CD4-positive, alpha-beta T cell treated with Interleukin-10 for 1 hour (primary cell): Measurements from ENCODE around the gene ACTG1.

Experiments used
- DNase-seq: peaks from one replicate; pipeline ENCODE4 v3.0.0-alpha.2; 2020

The ACTG1 gene

DNA sequence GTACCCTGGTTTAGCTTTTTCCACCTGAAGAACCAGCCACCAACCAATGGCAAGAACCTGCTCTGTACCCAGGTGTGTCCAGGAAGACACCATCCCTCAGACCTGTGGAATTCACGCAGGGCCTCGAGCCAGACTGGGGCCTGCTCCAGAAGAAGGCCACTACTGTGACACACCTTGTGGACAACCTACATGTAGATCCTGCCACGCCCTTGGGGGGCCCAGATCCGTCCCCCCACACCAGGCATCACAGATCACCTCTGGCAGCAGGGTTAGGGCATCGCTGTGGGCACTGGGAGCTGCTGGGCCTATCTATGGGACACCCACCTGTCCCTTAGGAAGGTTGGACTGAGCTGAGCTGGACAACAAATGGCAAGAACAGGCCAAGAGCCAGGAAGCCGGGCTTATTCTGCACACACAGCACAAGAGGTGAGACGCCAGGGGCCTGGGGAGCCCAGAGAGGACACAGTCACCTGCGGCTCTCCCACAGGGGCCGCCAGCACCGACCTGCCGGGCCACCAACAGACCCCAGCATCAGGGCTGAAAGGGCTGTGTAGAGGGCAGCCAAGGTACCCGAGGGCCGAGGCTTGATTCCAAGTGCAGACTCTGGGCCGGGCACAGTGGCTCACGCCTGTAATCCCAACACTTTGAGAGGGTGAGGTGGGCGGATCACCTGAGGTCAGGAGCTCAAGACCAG, 31.8 kb upstream of the ACTG1 start:
- DNase-seq = no peak

DNA sequence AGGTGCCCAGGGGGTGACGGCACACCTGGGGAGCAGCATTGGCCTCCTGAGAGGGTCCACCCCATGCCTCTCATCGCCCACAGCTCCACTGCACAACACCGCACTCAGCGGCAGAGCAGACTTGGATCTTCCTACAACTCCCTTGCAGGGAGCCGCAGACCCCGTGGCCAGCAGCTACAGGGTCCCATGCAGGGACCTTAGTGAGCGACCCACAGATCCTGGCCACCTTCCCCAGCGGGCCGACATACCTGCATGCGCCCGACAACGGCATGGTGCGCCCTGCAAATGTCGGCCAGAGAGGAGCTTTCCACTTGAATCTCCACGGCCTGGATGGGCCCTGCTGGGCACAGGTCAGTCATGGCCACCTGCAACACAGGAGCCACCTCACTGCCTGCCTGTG, 31.2 kb upstream of the ACTG1 start:
- no peak for DNase-seq

DNA sequence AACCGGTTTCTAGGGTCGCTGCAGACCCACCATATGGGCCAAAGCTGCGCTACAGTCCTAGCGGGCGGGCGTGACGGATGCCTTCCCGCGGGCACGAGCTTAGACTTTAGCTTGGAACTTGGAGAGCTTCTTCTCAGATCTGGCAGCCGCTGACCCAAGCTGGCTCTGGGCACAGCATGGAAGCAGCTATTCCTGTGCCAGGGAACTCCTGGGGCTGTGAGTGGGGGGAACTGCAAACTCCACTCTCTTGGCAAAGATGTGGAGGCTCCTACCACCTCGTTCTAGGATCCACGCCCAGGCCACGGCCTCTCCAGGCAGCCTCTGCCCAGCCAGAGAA, 30.7 kb upstream of the ACTG1 start:
- no peak for DNase-seq

DNA sequence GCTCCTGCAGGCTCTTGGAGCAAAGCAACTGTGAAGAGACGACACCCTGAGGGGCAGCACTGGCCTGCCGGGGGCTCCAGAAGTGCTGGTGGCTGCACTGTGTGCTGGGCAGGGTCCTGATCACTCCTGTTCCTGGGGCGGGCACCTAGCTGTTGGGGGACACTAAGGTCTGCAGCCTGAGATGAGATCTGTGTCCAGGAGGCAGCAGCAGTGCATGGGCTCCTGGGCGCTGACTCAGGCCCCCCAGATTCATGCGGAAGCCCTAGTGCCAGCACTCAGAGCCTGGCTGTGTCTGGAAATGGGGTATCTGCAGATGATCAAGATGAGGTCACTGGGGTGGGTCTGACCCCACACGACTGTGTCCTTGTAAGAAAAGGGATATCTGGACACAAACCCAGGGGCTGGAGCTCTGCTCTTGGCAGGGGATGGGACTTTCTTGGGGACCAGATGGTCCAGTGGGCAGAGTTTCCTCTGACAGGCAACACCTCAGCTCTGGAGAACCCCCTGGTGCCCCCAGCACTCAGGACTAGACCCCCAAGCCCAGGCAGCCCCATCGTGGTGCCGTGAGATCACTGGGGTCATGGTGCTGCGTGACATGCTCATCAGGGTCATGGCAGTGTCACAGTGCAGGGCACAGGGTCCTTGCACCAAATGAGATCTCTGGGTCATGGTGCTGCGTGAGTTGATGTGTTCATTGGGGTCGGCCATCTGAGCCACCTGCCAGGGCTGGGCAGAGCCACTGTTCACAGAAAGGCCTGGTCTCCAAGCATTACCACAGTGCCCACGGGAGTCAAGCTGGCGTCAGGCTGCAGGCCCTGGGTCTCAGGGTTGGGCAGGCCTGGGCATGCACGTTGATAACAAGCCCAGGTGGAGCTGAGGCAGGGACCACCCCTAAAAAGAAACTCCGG, 30.1 kb upstream of the ACTG1 start:
- no peak for DNase-seq

DNA sequence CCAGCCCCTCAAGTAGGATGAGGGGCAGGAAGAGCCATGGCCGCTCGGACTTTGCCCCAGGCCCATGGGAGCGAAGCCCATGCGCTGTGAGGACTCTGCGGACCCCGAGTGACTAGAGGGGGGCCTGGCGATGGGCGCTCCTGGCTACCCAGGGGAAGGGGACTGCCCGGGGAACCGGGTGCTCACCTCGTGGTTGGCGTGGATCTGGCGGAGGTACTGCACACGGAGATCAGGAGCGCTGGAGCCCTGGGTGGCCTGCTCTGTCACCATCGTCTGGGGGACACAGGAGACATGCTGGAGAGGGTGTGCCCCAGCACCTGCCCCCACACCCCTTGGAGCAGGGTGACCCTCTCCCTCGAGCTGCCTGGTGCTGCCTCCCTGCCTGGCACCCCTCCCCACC, 28.5 kb upstream of the ACTG1 start:
- no peak for DNase-seq

DNA sequence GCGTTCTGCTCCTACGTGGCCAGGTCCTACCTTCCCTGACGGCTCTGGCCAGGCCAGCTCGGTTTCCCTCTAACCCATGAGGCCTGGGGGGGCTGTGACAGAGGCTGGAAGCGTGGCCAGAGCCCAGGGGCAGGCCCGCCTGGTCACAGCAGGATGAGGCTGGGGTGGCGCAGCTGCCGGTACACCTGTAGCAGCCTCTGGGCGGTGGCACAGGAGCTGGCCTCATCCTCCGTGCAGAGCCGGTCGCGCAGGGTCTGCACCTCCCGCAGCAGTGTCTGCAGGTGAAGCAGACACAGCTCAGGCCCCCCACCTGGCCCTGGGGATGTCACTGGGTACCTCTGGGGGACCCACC, 28.1 kb upstream of the ACTG1 start:
- no peak for DNase-seq

DNA sequence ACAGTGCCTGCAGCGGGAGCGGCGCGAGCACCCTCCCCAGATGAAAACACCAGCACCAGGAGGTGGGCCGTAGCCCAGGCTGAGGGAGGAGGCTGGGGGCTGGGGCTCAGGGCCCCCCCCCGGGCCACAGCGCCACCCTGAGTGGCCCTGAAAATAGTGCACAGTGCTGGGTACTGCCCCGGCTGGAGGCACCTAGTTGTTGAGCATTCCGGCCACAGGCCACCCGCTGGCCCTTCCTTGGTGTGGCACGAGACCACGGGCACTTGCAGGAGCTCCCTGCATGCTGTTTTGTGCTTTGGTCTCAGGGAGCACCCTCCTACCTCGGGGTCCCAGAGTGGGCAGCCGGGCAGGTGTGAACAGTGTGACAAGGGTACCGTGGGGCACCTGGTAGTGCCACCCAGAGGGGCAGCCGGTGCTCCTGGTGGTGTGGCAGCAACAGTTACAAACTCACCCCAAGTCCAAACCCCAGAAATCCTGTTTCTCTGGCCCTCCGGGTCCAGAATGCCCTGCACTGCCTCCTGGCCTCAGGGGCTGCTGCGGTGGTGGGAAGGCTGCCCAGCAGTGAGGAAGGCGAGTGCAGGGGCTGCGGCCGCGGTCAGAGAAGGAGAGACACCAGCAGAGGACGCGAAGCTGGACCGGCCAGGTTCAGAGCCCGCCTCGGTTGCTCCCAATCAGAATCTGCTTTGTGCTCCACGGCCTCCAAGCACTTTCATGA, 27.5 kb upstream of the ACTG1 start:
- no peak for DNase-seq

DNA sequence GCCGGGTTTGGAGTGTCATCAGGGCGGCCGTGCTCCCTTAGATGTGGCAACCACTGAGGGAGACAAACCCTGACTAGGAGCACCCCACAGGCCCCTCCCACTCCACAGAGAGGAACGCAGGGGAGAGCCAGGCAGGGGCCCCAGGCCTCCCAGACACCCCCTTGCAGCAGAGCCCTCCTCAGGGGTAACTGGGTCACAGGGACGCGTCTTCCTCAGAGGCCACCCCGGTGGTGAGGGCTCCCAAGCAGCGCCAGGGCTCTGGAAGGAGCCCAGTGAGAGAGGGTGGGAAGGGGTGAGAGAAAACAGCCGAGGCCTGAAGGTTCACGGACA, 26.9 kb upstream of the ACTG1 start:
- DNase-seq = no peak

DNA sequence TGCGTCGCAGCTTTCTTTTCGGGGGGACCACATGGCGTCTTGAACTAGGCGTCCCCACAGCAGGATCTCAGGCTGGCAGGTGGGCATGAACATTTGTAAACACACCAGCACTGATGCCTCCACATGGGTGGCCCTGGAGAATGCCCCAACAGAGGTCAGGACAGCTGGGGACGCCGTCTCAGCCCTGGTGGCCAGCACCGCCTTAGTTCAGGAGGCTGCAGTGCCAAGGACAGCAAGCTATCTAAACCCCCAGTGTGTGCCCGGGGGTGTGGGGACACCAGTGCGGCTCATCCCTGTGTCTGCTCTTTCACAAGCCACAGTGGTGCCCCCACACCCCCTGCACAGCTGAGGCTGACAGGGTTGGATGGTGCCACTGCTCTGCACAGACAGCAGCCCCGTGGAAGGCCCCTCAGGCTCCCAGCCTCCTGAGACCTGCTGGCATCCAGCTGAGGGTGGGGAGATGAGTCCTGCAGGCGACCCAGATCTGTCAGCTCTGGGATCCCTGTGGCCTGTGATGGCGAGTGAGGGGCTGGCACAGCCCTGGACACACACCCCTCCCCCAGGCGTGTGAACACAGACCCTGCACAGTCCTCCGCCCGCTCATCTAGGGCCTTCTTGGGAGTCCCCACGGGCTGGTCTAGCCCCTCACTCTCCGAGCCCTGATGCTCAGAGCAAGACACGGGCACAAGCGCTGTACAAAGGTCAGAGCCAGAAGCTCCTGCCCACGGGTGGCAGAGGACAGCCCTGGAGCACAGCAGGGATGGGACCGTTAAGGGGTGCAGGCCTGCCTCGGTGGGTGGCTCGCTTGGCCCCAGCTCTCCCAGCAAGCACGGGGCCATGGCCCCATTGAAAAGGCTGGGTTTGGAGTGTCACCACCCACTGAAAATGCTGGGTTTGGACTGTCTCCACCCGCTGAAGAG, 26.3 kb upstream of the ACTG1 start:
- no peak for DNase-seq

DNA sequence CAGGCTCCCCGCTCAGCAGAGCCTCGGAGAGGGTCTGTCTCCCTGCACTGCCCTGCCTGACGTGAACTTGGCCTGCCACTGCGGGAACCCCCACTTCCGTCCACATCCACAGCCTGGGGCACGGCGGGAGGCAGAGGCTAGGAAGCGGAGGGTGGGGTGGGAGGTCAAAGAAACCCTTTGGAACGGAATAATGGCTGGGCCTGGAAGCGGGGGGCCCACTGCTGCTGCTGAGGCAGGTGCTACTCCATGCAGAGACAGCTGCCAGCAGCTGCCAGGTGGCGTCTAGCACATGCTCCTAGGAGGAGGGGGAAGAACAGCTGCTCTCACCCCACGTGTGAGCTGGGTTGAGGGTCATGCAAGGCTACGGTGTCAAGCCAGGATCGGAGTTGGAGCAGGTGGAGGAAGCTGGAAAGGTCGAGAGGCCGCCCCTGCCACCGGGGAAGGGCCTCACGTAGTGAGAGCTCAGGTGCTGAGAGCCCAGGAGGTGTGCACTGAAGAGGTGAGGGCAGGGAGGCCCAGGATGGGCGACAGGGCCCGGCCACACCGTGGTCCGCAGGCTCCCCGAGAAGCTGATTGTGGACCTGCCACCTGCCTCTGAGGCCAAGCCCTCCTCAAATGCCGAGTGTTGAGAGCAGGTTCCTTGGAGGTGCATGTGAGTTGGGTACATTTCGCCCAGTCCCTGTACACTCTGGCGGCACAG, 25.4 kb upstream of the ACTG1 start:
- no peak for DNase-seq

DNA sequence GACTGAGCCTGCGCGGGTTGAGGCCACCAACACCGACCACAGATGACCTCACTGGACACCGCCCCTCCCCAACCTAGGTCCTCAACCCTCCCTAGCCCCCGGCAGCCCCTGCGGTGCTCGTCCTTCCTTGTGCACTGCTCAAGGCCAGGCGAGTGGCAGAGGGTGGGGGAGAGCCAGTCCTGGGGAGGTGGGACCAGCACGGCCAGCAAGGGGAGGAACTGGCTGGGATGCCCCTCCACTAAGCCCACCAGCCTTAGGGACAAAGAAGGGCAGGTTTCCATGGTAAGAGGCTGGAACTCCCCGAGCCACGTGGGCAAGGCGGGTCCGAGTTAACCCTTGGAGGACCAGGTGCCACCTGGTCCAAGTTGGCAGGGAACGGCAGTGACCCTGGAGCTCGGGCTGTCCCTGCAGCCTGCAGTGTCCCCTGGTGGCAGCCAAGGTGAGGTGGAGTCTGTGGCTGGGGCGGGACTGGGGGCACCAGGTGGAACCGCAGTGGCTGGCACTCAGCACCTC, 24.8 kb upstream of the ACTG1 start:
- peak; percentile 46 for DNase-seq

DNA sequence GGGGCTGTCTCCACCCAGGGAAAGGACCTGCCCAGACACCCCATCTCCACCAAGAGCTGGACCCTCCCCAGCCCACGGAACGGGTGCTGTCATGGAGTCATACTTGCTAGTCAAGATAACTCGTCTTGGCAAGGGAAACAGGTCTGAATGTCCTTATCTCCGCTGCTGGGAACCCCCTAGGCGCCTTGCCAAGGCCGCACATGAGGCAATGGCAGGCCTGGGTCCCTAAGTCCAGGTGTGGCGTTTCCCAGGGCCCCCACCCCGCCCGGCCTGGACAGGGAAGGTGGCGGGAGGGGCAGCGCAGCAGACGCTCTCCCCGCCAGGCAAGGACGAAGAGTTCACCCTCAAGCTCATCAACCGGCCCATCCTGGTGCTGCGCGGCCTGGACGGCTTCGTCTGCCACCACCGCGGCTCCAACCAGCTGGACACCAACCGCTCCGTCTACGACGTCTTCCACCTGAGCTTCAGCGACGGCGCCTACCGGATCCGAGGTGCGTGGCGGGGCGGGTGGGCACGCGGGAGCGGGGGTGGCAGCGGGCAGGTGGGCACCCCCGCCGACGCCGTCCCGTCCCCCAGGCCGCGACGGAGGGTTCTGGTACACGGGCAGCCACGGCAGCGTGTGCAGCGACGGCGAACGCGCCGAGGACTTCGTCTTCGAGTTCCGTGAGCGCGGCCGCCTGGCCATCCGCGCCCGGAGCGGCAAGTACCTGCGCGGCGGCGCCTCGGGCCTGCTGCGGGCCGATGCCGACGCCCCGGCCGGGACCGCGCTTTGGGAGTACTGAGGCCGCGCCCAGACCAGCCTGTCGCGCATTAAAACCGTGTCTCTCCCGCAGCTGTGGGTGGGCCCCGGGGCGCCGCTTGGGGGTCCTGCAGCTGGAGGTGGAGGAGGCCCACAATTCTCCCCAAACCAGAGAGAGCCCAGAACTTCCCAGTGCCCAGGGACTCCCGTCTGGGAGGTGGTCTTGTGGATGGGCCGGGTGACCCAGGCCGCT, 24.0 kb upstream of the ACTG1 start:
- no peak for DNase-seq

DNA sequence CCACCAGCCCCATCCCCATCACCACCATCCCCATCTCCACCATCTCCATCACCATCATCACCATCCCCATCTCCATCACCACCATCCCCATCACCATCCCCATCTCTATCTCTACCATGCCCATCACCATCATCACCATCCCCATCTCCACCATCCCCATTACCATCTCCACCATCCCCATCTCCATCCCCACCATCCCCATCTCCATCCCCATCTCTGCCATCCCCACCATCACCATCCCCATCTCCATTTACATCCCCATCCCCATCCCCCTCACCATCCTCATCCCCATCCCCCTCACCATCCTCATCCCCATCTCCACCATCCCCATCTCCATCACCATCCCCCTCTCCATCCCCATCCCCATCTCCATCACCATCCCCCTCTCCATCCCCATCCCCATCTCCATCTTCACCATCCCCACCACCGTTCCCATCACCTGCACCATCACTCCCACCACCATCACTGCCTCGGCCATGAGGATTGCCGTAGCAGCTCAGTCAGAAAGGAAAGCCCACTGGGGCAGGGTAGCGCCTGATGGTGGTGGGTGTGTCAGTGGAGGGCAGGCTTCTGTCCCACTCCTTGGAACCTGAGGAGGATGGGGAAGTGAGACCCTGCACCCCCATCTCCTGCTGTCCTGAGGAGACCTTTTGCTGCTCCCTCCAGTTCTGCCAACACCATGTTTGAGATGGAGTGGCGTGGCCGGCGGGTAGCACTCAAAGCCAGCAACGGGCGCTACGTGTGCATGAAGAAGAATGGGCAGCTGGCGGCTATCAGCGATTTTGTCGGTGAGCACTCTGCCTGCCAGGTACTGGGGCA, 23.1 kb upstream of the ACTG1 start:
- DNase-seq = no peak

DNA sequence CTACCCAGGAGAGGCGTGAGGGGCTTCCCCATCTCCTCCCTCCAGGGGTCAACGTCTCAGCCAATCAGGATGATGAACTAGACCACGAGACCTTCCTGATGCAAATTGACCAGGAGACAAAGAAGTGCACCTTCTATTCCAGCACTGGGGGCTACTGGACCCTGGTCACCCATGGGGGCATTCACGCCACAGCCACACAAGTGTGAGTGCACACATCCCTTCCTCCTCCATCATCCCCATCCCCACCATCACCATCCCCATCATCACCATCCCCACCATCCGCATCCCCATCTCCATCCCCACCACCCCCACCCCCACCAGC, 22.4 kb upstream of the ACTG1 start:
- DNase-seq = no peak

DNA sequence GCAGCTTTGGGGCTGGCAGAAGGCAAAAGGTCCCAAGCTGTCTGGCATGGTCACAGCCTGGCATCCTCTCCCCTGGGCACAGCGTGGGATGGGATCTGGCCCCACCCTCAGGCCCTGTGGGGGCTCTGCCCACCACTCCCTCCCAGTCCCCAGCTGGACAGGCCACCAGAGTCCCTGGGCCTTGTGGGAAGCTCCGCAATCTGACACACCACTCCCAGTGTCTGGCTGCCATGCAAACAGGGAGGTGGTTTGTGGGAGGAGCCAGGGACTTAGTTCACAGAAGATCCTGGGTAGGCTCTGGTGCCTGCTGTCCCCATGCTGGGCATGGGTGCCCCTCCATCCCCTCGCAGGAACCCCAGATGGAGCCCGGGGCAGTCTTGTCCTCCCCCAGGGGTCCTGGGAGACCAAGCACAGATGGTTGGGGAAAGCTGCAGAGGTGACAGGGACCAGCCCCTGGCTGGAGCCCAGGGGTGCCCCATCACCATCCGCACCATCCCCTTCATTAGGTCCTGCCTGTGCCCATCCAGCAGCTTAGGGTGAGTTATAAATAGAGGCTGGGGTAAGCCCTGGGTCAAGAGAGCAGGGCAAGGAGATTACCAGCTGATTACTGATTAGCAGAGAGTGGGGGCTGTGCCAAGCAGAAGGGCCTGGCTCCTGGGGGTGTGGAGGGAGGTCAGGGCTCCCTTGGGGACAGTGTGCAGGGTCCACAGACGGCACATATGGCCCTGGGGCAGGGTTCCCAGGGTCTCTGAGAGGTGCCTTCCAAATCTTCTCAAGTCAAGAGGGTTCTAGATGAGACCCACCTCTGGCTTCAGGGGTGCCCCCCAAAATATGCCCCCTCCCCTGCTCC, 21.8 kb upstream of the ACTG1 start:
- no peak for DNase-seq

DNA sequence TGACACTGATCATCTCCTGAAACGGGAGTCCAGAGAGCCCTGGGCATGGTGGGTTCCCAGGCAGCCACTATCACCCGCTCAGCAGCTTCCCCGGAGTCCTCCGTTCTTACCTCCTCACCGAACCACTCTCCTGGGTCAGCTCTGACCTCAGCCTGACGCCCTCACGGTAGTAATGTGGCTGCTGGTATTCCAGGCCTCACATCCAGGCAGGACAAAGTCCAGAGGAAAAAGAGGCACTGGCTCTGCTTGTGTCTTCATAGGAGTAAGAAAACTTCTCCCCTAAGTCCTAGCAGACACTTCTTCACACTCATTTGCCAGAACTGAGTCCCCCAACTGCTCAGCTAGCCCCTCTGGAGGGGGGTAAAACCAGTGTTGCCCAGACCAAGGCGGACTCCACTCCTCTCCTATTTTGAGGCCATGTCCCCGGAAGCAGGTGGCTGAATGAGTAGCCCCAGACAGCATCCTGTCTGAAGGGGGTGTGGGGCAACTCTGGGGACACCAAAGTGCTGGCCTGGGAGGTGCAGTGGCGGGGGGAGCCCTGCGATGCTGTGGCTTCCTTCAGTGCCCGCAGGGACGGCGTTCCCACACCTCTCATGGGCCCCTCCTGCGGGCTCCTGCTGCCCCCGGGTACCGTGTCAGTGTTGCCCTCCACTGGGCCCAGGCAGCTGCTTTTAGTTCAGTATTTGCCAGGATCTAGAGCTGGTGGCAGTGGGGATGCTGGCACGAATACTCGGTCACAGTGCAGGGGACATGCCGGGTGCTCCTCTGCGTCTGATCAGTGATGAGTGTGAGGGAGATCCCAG, 20.9 kb upstream of the ACTG1 start:
- DNase-seq = no peak

DNA sequence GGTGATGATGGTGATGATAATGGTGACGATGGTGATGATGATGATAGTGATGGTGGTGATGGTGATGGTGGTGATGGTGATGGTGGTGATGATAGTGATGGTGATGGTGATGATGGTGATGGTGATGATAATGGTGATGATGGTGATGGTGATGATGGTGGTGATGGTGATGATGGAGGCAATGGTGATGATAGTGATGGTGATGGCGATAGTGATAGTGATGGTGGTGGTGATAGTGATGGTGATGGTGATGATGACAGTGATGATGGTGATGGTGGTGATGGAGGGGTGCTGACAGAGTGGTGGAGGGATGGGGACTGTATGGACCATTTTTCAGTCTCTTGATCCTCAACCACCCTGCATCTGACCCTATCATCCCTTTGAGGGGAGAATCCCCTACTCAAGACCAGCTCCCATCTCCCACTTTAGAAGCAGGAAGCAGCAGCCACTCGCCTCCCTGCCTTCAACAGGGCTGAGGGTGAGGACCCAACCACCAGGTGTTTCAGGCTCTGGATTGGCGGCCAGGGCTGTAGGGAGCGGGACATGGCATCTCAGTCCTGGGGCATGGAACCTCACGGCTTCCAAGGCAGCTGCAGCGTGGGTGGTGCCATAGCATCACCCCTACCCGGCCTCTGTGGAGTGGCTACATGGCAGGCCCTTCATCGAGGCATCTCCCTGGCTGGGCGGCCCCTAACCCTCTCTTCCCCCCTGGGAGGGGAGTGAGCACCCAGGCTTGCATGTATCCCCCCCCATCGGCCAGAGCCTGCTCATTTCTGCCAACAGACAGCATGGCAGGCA, 20.1 kb upstream of the ACTG1 start:
- no peak for DNase-seq
